Measurements from ENCODE around the gene DLGAP3. TPM values are rescaled to one million over a fixed set of nuclear protein-coding genes. Genes with fewer than 3 reads are reported as not detected.

Gene DLGAP3
- total and polyA plus RNA-seq, 2 experiments from 2014 or later, result 0.42 to 0.48 TPM

GRCh38 chr1:34929853-34930701 lies 627 bp upstream of the DLGAP3 start:
- Histone ChIP-seq H3K9me3 (ENCODE audit: low read depth) (no peaks in the 10 kb centered on the region), H3K27me3 (peaks cover 94% of the 10 kb centered on the region), H3K36me3 (no peaks in the 10 kb centered on the region), H3K27ac (no peak overlapping the region), H3K4me1 (ENCODE audit: low read depth) (no peaks in the 10 kb centered on the region), H3K4me3 (peak overlapping the region; percentile 62)
- DNase-seq (ENCODE audit: low read depth in 1 of 2, low spot score in 1 of 2), result peak in 1 of 2 donors; percentile 24
- TF ChIP-seq, protein P1, sequence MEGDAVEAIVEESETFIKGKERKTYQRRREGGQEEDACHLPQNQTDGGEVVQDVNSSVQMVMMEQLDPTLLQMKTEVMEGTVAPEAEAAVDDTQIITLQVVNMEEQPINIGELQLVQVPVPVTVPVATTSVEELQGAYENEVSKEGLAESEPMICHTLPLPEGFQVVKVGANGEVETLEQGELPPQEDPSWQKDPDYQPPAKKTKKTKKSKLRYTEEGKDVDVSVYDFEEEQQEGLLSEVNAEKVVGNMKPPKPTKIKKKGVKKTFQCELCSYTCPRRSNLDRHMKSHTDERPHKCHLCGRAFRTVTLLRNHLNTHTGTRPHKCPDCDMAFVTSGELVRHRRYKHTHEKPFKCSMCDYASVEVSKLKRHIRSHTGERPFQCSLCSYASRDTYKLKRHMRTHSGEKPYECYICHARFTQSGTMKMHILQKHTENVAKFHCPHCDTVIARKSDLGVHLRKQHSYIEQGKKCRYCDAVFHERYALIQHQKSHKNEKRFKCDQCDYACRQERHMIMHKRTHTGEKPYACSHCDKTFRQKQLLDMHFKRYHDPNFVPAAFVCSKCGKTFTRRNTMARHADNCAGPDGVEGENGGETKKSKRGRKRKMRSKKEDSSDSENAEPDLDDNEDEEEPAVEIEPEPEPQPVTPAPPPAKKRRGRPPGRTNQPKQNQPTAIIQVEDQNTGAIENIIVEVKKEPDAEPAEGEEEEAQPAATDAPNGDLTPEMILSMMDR (IDR thresholded peaks at IDR 0.05; ENCODE audit: low read depth, low read length), result peak; percentile 6

DNA sequence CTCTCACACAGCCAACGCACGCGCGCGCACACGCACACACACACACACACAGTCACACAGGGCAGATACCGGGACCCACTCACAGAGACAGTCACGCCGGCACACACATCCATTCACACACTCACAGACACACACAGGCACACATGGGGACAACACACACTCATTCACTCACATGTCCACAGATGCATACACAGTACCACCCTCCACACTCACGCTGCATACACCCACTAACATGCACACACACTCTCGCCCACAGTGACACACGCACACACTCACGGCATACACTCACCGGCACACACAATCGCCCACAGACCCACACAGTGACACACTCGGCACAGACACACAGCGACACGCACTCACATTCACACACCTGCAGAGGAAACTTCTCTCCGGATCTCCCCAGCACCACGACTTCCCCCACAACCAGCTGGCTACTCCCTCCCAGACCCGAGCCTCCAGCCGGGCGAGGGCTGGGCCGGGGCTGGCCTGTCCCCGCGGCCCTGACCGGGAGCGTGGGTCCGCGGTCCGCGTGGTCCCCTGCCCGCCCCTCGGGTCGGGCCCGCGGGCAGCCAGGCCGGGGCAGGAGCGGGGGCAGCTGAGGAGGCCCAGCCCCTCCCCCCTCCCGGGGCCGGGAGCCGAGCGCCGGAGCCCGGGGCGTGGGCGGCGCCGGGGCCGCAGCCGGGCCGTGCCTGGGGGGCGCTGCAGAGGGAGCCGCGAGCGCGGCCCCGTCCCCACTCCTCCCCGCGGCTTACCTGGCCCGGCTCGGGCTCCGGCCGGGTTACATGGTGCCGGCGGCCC lies 552 bp downstream of the DLGAP3 start:
- Histone ChIP-seq H3K27ac (no peak overlapping the region), H3K9me3 (ENCODE audit: low read depth) (no peaks in the 10 kb centered on the region)

GRCh38 chr1:34928066-34928696 lies 1.3 kb downstream of the DLGAP3 start:
- H3K27ac ChIP-seq, result no peak overlapping the region
- no peak for DNase-seq (ENCODE audit: low read depth in 1 of 2, low spot score in 1 of 2)
- H3K36me3 ChIP-seq, result no peaks in the 10 kb centered on the region
- no peaks in the 10 kb centered on the region for H3K4me1 ChIP-seq (ENCODE audit: low read depth)
- H3K4me3 ChIP-seq, result no peak overlapping the region
- peaks cover 94% of the 10 kb centered on the region for H3K27me3 ChIP-seq
- H3K9me3 ChIP-seq (ENCODE audit: low read depth), result no peaks in the 10 kb centered on the region
- TF ChIP-seq, protein P1 (IDR thresholded peaks at IDR 0.05; ENCODE audit: low read depth, low read length), result no peak

More for the DNA sequence above, 552 bp downstream of the DLGAP3 start:
- H3K36me3 ChIP-seq, result no peaks in the 10 kb centered on the region
- H3K27me3 ChIP-seq, result peaks cover 94% of the 10 kb centered on the region
- peak overlapping the region; percentile 62 for H3K4me3 ChIP-seq
- H3K4me1 ChIP-seq (ENCODE audit: low read depth), result no peaks in the 10 kb centered on the region
- peak in 1 of 2 donors; percentile 35 for DNase-seq (ENCODE audit: low read depth in 1 of 2, low spot score in 1 of 2)
- TF ChIP-seq, protein P1 (IDR thresholded peaks at IDR 0.05; ENCODE audit: low read depth, low read length), result no peak

DNA sequence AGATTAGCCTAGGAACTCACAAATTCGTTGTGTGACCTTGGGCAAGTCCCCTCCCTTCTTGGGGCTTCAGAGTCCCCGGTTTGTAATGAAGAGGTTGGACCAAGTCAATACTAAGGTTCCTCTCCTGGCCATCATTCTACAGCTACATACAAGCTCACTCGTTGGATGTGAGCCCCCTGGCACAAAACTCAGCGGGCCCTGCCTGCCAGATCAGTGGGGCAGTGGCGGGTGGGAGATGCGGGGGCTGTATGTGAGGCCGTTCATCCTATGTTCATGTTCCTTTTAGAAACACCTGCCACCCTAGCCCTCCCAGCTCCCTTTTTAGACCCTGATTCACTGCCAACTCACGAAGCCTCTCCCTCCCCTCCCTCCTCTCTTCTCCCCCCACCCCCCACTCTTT lies 2.1 kb downstream of the DLGAP3 start:
- Histone ChIP-seq H3K4me1 (ENCODE audit: low read depth) (no peaks in the 10 kb centered on the region), H3K27ac (no peak overlapping the region), H3K4me3 (no peak overlapping the region), H3K9me3 (ENCODE audit: low read depth) (no peaks in the 10 kb centered on the region), H3K27me3 (peaks cover 90% of the 10 kb centered on the region), H3K36me3 (no peaks in the 10 kb centered on the region)
- DNase-seq (ENCODE audit: low read depth in 1 of 2, low spot score in 1 of 2), result no peak
- TF ChIP-seq, protein P1 (IDR thresholded peaks at IDR 0.05; ENCODE audit: low read depth, low read length), result no peak

- no peaks in the 10 kb centered on the region for H3K36me3 ChIP-seq
- peaks cover 90% of the 10 kb centered on the region for H3K27me3 ChIP-seq
- no peak for DNase-seq (ENCODE audit: low read depth in 1 of 2, low spot score in 1 of 2)
- no peak overlapping the region for H3K27ac ChIP-seq
- H3K4me1 ChIP-seq (ENCODE audit: low read depth), result no peaks in the 10 kb centered on the region
- TF ChIP-seq, protein P1 (IDR thresholded peaks at IDR 0.05; ENCODE audit: low read depth, low read length), result no peak
- H3K4me3 ChIP-seq, result no peak overlapping the region
- no peaks in the 10 kb centered on the region for H3K9me3 ChIP-seq (ENCODE audit: low read depth)
Observed at GRCh38 chr1:34926894-34927293, 2.6 kb downstream of the DLGAP3 start.

All from cardiac muscle cell (in vitro differentiated cells and primary cell).